Mesendoderm (in vitro differentiated cells): ENCODE results near the gene TOR1AIP2.
A peak's percentile ranks its signal among the peaks of the same experiment; 100 is the strongest.

ENCODE experiments used
- DNase-seq: peaks from one replicate; pipeline ENCODE4 v3.0.0; 2013
- H2AK5ac ChIP-seq: 2 replicates; pipeline ENCODE4 v1.6.1; 2013; ENCODE audit warnings: low read length, inconsistent platforms
- H2BK120ac ChIP-seq: 2 replicates; pipeline ENCODE4 v1.6.1; 2013; ENCODE audit warnings: low read depth, mild to moderate bottlenecking, low read length, moderate library complexity, mixed read lengths
- H2BK15ac ChIP-seq: replicated peaks from 2 replicates; pipeline ENCODE4 v1.6.1; 2013; ENCODE audit warnings: low read depth, mild to moderate bottlenecking, moderate library complexity
- H2BK5ac ChIP-seq: 2 replicates; pipeline ENCODE4 v1.6.1; 2013; ENCODE audit warnings: low read length, inconsistent platforms
- H3K18ac ChIP-seq: 2 replicates; pipeline ENCODE4 v1.6.1; 2013; ENCODE audit warnings: mild to moderate bottlenecking, low read length, mixed read lengths
- H3K23ac ChIP-seq: one replicate; pipeline ENCODE4 v1.6.1; 2013; ENCODE audit warnings: low read length
- H3K27ac ChIP-seq: 2 replicates; pipeline ENCODE4 v1.5.1; 2013; ENCODE audit warnings: low read depth, mild to moderate bottlenecking, inconsistent platforms, low read length, moderate library complexity
- H3K27me3 ChIP-seq: 2 replicates; pipeline ENCODE4 v1.6.1; 2013; ENCODE audit warnings: low read length, control low read depth, mild to moderate bottlenecking, inconsistent platforms; ENCODE audit not compliant: insufficient read depth, poor library complexity
- H3K36me3 ChIP-seq: 2 replicates; pipeline ENCODE4 v1.6.1; 2013; ENCODE audit warnings: low read length, inconsistent platforms; ENCODE audit not compliant: control insufficient read depth, insufficient read depth
- H3K4ac ChIP-seq: one replicate; pipeline ENCODE4 v1.6.1; 2013; ENCODE audit warnings: low read depth, mild to moderate bottlenecking, low read length, moderate library complexity
- H3K4me1 ChIP-seq: 2 replicates; pipeline ENCODE4 v1.6.1; 2013; ENCODE audit warnings: low read depth, low read length, inconsistent platforms; ENCODE audit not compliant: control insufficient read depth
- H3K4me2 ChIP-seq: 2 replicates; pipeline ENCODE4 v1.6.1; 2013; ENCODE audit warnings: low read length
- H3K4me3 ChIP-seq: 2 replicates; pipeline ENCODE4 v1.5.1; 2013; ENCODE audit warnings: mild to moderate bottlenecking, low read length
- H3K56ac ChIP-seq: one replicate; pipeline ENCODE4 v1.6.1; 2013; ENCODE audit warnings: low read length
- H3K79me1 ChIP-seq: 2 replicates; pipeline ENCODE4 v1.6.1; 2013; ENCODE audit warnings: low read length, inconsistent platforms
- H3K79me2 ChIP-seq: 2 replicates; pipeline ENCODE4 v1.6.1; 2013; ENCODE audit warnings: mild to moderate bottlenecking, low read length; ENCODE audit not compliant: control insufficient read depth, insufficient read depth
- H3K9ac ChIP-seq: 2 replicates; pipeline ENCODE4 v1.6.1; 2013; ENCODE audit warnings: low read length, inconsistent platforms
- H4K5ac ChIP-seq: one replicate; pipeline ENCODE4 v1.6.1; 2013; ENCODE audit warnings: low read length
- H4K8ac ChIP-seq: one replicate; pipeline ENCODE4 v1.6.1; 2013; ENCODE audit warnings: low read depth, mild to moderate bottlenecking, control low read depth, low read length, moderate library complexity
- WGBS: extraction: QIAGEN DNeasy Blood & Tissue Kit; methylation state at CpG from one replicate; pipeline ENCODE4 v1.1.7; 2013; ENCODE audit warnings: low lambda C conversion rate, missing lambda C conversion rate; ENCODE audit not compliant: insufficient coverage; ENCODE audit errors: extremely low coverage; 5-methylcytosine and 5-hydroxymethylcytosine counted together

TOR1AIP2 gene

DNA sequence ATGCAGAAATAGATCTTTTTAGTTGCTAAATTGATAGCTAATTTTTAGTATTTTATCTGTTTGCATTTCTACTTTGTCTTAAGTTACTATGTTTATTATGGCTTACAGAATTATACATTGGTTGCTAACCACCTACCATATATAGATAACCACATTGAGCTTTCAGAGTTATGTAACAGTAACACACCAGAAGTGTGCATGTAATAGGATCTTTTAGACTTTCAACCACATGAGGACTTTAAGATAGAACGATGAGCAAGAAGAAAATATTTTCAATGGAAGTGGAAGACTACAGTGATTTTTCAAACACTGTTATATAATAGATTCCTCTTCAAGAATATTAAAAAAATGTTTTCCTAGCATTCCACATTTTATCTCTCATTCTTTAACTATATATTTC lies 33.3 kb upstream of the TOR1AIP2 start:
- Histone ChIP-seq H2AK5ac (no peak overlapping the region), H4K5ac (no peak overlapping the region), H2BK5ac (no peak overlapping the region), H2BK15ac (no peak overlapping the region), H2BK120ac (no peak overlapping the region), H3K4ac (no peak overlapping the region), H3K4me3 (no peak overlapping the region), H3K23ac (no peak overlapping the region), H3K79me2 (no peaks in the 10 kb centered on the region), H3K36me3 (no peaks in the 10 kb centered on the region), H3K27me3 (no peaks in the 10 kb centered on the region), H3K27ac (no peak overlapping the region), H3K56ac (no peak overlapping the region), H4K8ac (no peak overlapping the region), H3K4me2 (no peak overlapping the region), H3K4me1 (no peaks in the 10 kb centered on the region), H3K79me1 (no peaks in the 10 kb centered on the region), H3K18ac (no peak overlapping the region), H3K9ac (no peak overlapping the region)
- DNase-seq: no peak
- no CpG with 5 or more reads among the region's 1 CpG for WGBS

DNA sequence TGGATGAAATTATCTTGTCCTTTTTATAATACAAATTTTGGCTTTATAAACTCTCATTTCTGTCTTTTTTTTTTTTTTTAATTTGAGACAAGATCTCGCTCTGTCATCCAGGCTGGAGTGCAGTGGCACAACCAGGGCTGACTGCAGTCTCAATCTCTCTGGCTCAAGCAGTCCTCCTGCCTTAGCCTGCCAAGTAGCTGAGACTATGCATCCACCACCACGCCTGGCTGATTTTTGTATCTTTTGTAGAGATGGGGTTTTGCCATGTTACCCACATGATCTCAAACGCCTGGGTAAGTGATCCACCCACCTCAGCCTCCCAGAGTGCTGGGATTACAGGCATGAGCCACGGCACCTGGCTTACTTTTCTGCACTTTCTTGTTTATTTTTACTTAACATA lies 12.0 kb upstream of the TOR1AIP2 start:
- H3K9ac ChIP-seq: no peak overlapping the region
- no peaks in the 10 kb centered on the region for H3K79me2 ChIP-seq
- H2AK5ac ChIP-seq: no peak overlapping the region
- no peaks in the 10 kb centered on the region for H3K27me3 ChIP-seq
- H3K79me1 ChIP-seq: no peaks in the 10 kb centered on the region
- no peaks in the 10 kb centered on the region for H3K36me3 ChIP-seq
- H3K18ac ChIP-seq: no peak overlapping the region
- H3K27ac ChIP-seq: no peak overlapping the region
- no peak overlapping the region for H2BK120ac ChIP-seq
- H3K56ac ChIP-seq: no peak overlapping the region
- no peak overlapping the region for H3K4me2 ChIP-seq
- no peak for DNase-seq
- no peak overlapping the region for H4K8ac ChIP-seq
- no peak overlapping the region for H3K4ac ChIP-seq
- no peak overlapping the region for H2BK5ac ChIP-seq
- no peak overlapping the region for H4K5ac ChIP-seq
- no peak overlapping the region for H3K4me3 ChIP-seq
- no peak overlapping the region for H3K23ac ChIP-seq
- no CpG with 5 or more reads among the region's 4 CpGs for WGBS
- H3K4me1 ChIP-seq: no peaks in the 10 kb centered on the region
- no peak overlapping the region for H2BK15ac ChIP-seq

DNA sequence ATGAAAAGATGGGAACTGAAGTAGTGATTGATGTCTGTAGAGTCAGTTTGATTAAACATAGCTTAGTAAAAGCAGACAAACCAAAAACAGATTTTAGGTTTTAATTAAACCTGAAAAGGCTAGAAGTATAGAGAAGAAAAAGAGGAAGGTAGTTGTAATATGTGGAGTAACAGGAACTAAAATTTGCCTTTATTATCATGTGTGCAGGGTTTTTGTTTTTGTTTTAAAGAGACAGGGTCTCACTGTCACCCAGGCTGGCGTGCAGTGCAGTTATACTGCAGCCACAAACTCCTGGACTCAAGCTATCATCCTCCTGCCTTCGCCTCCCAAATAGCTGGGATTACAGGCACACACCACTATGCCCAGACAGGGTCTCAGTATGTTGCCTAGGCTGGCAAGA lies 10.5 kb upstream of the TOR1AIP2 start:
- WGBS: no CpG with 5 or more reads among the region's 2 CpGs

DNA sequence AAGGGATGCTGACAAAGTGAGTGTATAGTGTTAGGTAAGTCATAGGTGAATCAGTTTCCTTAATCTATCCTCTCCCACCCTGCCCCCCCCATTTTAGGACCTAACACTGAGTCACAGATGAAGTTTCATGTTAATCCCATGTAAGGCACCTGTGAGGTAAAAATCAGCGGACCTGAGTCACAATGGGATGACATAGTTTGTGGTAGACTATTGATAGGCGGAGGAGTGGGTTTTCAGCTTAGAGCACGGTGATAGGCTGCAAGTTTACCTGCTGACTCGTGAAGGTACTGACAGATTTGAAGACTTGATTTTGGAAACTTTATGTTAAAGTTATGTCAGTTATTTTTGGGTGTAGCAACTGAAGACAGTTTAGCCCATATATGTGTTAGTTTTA lies 6.1 kb upstream of the TOR1AIP2 start:
- peak overlapping the region; percentile 94 for H3K9ac ChIP-seq
- no peak overlapping the region for H3K23ac ChIP-seq
- peak overlapping the region; percentile 98 for H3K4me2 ChIP-seq
- H3K27ac ChIP-seq: peak overlapping the region; percentile 95
- H3K79me1 ChIP-seq: peaks cover 2% of the 10 kb centered on the region
- no peak overlapping the region for H4K8ac ChIP-seq
- no peak overlapping the region for H3K18ac ChIP-seq
- no CpG with 5 or more reads among the region's 4 CpGs for WGBS
- H2BK120ac ChIP-seq: no peak overlapping the region
- no peak overlapping the region for H2AK5ac ChIP-seq
- no peaks in the 10 kb centered on the region for H3K27me3 ChIP-seq
- no peak overlapping the region for H3K4ac ChIP-seq
- peak; percentile 86 for DNase-seq
- H3K4me1 ChIP-seq: no peaks in the 10 kb centered on the region
- H4K5ac ChIP-seq: no peak overlapping the region
- peak overlapping the region; percentile 96 for H3K56ac ChIP-seq
- peaks cover 2% of the 10 kb centered on the region for H3K79me2 ChIP-seq
- no peaks in the 10 kb centered on the region for H3K36me3 ChIP-seq
- H2BK15ac ChIP-seq: no peak overlapping the region
- no peak overlapping the region for H2BK5ac ChIP-seq
- peak overlapping the region; percentile 90 for H3K4me3 ChIP-seq

More for the DNA sequence above, 10.5 kb upstream of the TOR1AIP2 start:
- no peak overlapping the region for H3K4me2 ChIP-seq
- H2BK120ac ChIP-seq: no peak overlapping the region
- no peaks in the 10 kb centered on the region for H3K4me1 ChIP-seq
- H3K79me2 ChIP-seq: peaks cover 2% of the 10 kb centered on the region
- no peak overlapping the region for H2BK15ac ChIP-seq
- no peak overlapping the region for H4K8ac ChIP-seq
- H4K5ac ChIP-seq: no peak overlapping the region
- H2BK5ac ChIP-seq: no peak overlapping the region
- no peak overlapping the region for H3K4ac ChIP-seq
- H3K4me3 ChIP-seq: no peak overlapping the region
- H3K27me3 ChIP-seq: no peaks in the 10 kb centered on the region
- H3K27ac ChIP-seq: no peak overlapping the region
- no peak for DNase-seq
- H3K18ac ChIP-seq: no peak overlapping the region
- no peak overlapping the region for H3K56ac ChIP-seq
- peaks cover 2% of the 10 kb centered on the region for H3K79me1 ChIP-seq
- no peak overlapping the region for H2AK5ac ChIP-seq
- H3K36me3 ChIP-seq: no peaks in the 10 kb centered on the region
- H3K9ac ChIP-seq: no peak overlapping the region
- no peak overlapping the region for H3K23ac ChIP-seq

DNA sequence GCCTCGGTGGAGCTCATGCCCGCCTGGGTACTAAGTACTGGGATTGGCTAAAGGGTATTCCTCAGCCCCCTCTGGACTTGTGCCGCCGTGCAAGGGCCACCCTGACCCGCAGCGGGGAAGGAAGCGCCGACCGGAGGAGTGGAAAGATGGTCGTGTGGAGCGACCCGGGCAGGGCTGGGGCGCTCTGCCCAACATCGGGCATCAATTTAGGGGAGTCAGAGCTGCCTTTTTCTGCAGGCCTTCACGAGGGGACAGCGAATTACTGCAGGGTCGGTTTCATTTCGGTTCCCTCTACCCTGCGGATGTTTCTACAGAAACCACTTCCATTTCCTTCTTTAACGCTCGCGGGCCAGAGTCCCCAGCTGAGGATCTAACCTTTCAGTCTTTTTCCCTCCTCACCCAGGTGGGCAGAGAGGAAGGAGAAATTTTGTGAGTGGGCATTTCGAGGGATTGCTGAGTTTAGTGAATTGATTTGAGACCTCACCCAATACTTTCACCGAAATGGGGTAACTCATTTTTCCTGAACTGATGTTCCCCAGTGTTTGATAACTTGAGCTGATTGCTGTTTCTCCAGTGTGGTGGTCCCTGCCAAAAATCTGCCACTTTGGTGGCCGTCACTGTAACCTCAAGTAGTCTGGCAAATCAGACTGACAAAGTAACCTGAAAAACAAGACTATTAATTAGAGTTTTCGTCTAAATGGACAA lies 5.6 kb upstream of the TOR1AIP2 start:
- H3K27ac ChIP-seq: peak overlapping the region; percentile 95
- H3K56ac ChIP-seq: peak overlapping the region; percentile 96
- H3K4me1 ChIP-seq: no peaks in the 10 kb centered on the region
- no CpG with 5 or more reads among the region's 26 CpGs for WGBS
- peak overlapping the region; percentile 66 for H3K4ac ChIP-seq
- H3K4me3 ChIP-seq: peak overlapping the region; percentile 90
- H3K9ac ChIP-seq: peak overlapping the region; percentile 94
- H3K79me2 ChIP-seq: peaks cover 2% of the 10 kb centered on the region
- H4K8ac ChIP-seq: peak overlapping the region; percentile 88
- peak overlapping the region; percentile 98 for H3K4me2 ChIP-seq
- H2BK120ac ChIP-seq: no peak overlapping the region
- H3K23ac ChIP-seq: peak overlapping the region; percentile 71
- H3K79me1 ChIP-seq: peaks cover 2% of the 10 kb centered on the region
- no peaks in the 10 kb centered on the region for H3K27me3 ChIP-seq
- H4K5ac ChIP-seq: peak overlapping the region; percentile 16
- no peak overlapping the region for H2AK5ac ChIP-seq
- H3K36me3 ChIP-seq: no peaks in the 10 kb centered on the region
- H2BK15ac ChIP-seq: no peak overlapping the region
- H3K18ac ChIP-seq: peak overlapping the region; percentile 12
- no peak overlapping the region for H2BK5ac ChIP-seq
- no peak for DNase-seq
